SK-N-SH (cell line): ENCODE results near the gene MPZL1. TPM values are rescaled to one million over a fixed set of nuclear protein-coding genes. Genes with fewer than 3 reads are reported as not detected.

ENCODE experiments used
- CTCF ChIA-PET: fragments of 300-600, 350-600 bp; formaldehyde crosslinking; extraction: SDS; loops from one replicate; lab custom pipeline; 2021; lab: Yijun Ruan, JAX
- POLR2A ChIA-PET: fragments of 350-600 bp; sonication (Branson Sonifier 250); formaldehyde crosslinking; extraction: SDS; loops from one replicate; lab custom pipeline; 2020; ENCODE audit warnings: antibody characterized with exemption, inconsistent platforms; lab: Yijun Ruan, JAX
- DNase-seq: peaks from one replicate; pipeline ENCODE4 v3.0.0; 2012
- H2AFZ ChIP-seq: fragments of 200-600 bp; sonication (generic); 2 replicates; pipeline ENCODE4 v1.8.1; 2016; ENCODE audit warnings: antibody characterized with exemption, mild to moderate bottlenecking, low read depth
- H3F3A ChIP-seq: fragments of 200-600 bp; sonication (generic); replicated peaks from 2 replicates; pipeline ENCODE3; 2016; ENCODE audit warnings: antibody characterized with exemption, mild to moderate bottlenecking; ENCODE audit not compliant: insufficient read depth
- H3K27ac ChIP-seq, 2 experiments: fragments of 200-500 bp in 1 of 2; fragments of 200-600 bp in 1 of 2; sonication (Bioruptor generic) in 1 of 2; sonication (generic), shearing (Covaris generic) in 1 of 2; 2 replicates each; pipeline versions ENCODE4 v1.5.1 to v1.6.1; 2014 to 2016; ENCODE audit warnings: low read depth in 2 of 2, inconsistent platforms in 1 of 2, low read length in 1 of 2, mild to moderate bottlenecking in 1 of 2, mixed read lengths in 1 of 2
- H3K27me3 ChIP-seq: fragments of 200-600 bp; sonication (generic), shearing (Covaris generic); 2 replicates; pipeline ENCODE4 v1.6.1; 2016; ENCODE audit warnings: mixed run types; ENCODE audit not compliant: insufficient read depth
- H3K36me3 ChIP-seq, 2 experiments: fragments of 200-500 bp in 1 of 2; fragments of 200-600 bp in 1 of 2; sonication (Bioruptor generic) in 1 of 2; sonication (generic) in 1 of 2; replicated peaks in 1 of 2; 2 replicates each; pipeline versions ENCODE3 to v1.5.1; 2014 to 2016; ENCODE audit warnings: low read length in 1 of 2, mild to moderate bottlenecking in 1 of 2; ENCODE audit not compliant: insufficient read depth in 2 of 2, control insufficient read depth in 1 of 2
- H3K4me1 ChIP-seq, 2 experiments: fragments of 200-500 bp in 1 of 2; fragments of 200-600 bp in 1 of 2; sonication (Bioruptor generic) in 1 of 2; sonication (generic), shearing (Covaris generic) in 1 of 2; 2 replicates each; pipeline versions ENCODE4 v1.5.1 to v1.6.1; 2014 to 2016; ENCODE audit warnings: low read depth in 1 of 2, low read length in 1 of 2, mixed run types in 1 of 2; ENCODE audit not compliant: insufficient read depth in 2 of 2, control insufficient read depth in 1 of 2
- H3K4me2 ChIP-seq: fragments of 200-600 bp; sonication (generic), shearing (Covaris generic); 2 replicates; pipeline ENCODE4 v1.6.1; 2017; ENCODE audit warnings: mixed run types
- H3K4me3 ChIP-seq, 2 experiments: fragments of 200-500 bp in 1 of 2; fragments of 200-600 bp in 1 of 2; sonication (Bioruptor generic) in 1 of 2; sonication (generic), shearing (Covaris generic) in 1 of 2; 2 replicates each; pipeline versions ENCODE4 v1.5.1 to v1.8.1; 2014 to 2016; ENCODE audit warnings: low read depth in 2 of 2, inconsistent platforms in 1 of 2, low read length in 1 of 2, mild to moderate bottlenecking in 1 of 2, mixed read lengths in 1 of 2, moderate library complexity in 1 of 2
- H3K79me2 ChIP-seq: fragments of 200-600 bp; sonication (generic); 2 replicates; pipeline ENCODE4 v1.8.1; 2017; ENCODE audit warnings: mild to moderate bottlenecking; ENCODE audit not compliant: insufficient read depth
- H3K9ac ChIP-seq: fragments of 200-600 bp; sonication (generic); 2 replicates; pipeline ENCODE4 v1.6.1; 2017; ENCODE audit warnings: mixed run types
- H3K9me2 ChIP-seq: fragments of 200-600 bp; sonication (generic); 2 replicates; pipeline ENCODE4 v1.6.1; 2017; ENCODE audit warnings: mixed run types
- H3K9me3 ChIP-seq: fragments of 200-600 bp; sonication (generic); 2 replicates; pipeline ENCODE4 v1.6.1; 2017; ENCODE audit warnings: mixed run types, mild to moderate bottlenecking, moderate library complexity
- H4K20me1 ChIP-seq: fragments of 200-600 bp; sonication (generic); 2 replicates; pipeline ENCODE4 v1.6.1; 2017; ENCODE audit warnings: mild to moderate bottlenecking, mixed run types; ENCODE audit not compliant: insufficient read depth
- CHD2 ChIP-seq: fragments of 150-350 bp; IDR thresholded peaks from 2 replicates; pipeline ENCODE4 v1.6.1; 2018; ENCODE audit warnings: low read length; ENCODE audit not compliant: partially characterized antibody
- CTCF ChIP-seq: fragments of 200-600 bp; sonication (generic); IDR thresholded peaks from 2 replicates; pipeline ENCODE4 v1.6.1; 2017; ENCODE audit warnings: antibody characterized with exemption, mild to moderate bottlenecking, moderate library complexity
- ELF1 ChIP-seq: IDR thresholded peaks from 2 replicates; pipeline ENCODE4 v1.4.0; 2012
- FOXJ3 ChIP-seq: sonication (generic); formaldehyde crosslinking; IDR thresholded peaks from 2 replicates; pipeline ENCODE4 v1.5.1; 2020; ENCODE audit warnings: mild to moderate bottlenecking, missing genetic modification reagents
- JUND ChIP-seq: IDR thresholded peaks from 2 replicates; pipeline ENCODE4 v1.4.0; 2012
- MEF2A ChIP-seq: IDR thresholded peaks from 2 replicates; pipeline ENCODE4 v1.4.0; 2012; ENCODE audit warnings: low read depth, borderline replicate concordance
- MXI1 ChIP-seq: IDR thresholded peaks from 2 replicates; pipeline ENCODE4 v1.6.1; 2012; ENCODE audit warnings: mild to moderate bottlenecking, low read depth, low read length, improper control_type of control experiment
- NRF1 ChIP-seq: IDR thresholded peaks from 2 replicates; pipeline ENCODE4 v1.6.1; 2012; ENCODE audit warnings: low read depth, mild to moderate bottlenecking, low read length
- RAD21 ChIP-seq: IDR thresholded peaks from 2 replicates; pipeline ENCODE4 v1.6.1; 2012; ENCODE audit warnings: mild to moderate bottlenecking, low read length
- RCOR1 ChIP-seq: fragments of 150-350 bp; IDR thresholded peaks from 2 replicates; pipeline ENCODE4 v1.6.1; 2017; ENCODE audit warnings: antibody characterized with exemption, low read length
- REST ChIP-seq: IDR thresholded peaks from 2 replicates; pipeline ENCODE4 v1.6.1; 2012; ENCODE audit warnings: mild to moderate bottlenecking, low read depth, low read length, moderate library complexity
- SMC3 ChIP-seq: IDR thresholded peaks from 2 replicates; pipeline ENCODE4 v1.6.1; 2012; ENCODE audit warnings: low read depth, low read length, improper control_type of control experiment
- TAF1 ChIP-seq: IDR thresholded peaks from 2 replicates; pipeline ENCODE4 v1.6.1; 2012; ENCODE audit warnings: low read depth, mild to moderate bottlenecking, low read length, moderate library complexity, borderline replicate concordance
- TEAD4 ChIP-seq: IDR thresholded peaks from 2 replicates; pipeline ENCODE4 v1.4.0; 2012; ENCODE audit warnings: mild to moderate bottlenecking, borderline replicate concordance; ENCODE audit not compliant: insufficient read depth
- USF2 ChIP-seq: fragments of 150-350 bp; IDR thresholded peaks from 2 replicates; pipeline ENCODE4 v1.6.1; 2017; ENCODE audit warnings: antibody characterized with exemption, low read length, low read depth, borderline replicate concordance
- WGBS: methylation state at CpG from one replicate; pipeline ENCODE4 v1.1.6; 2017; ENCODE audit warnings: low lambda C conversion rate; 5-methylcytosine and 5-hydroxymethylcytosine counted together
- polyA plus RNA-seq, 3 experiments: library from polyadenylated mRNA; depleted of rRNA; stranded (reverse); fragments of >200 nt; gene quantifications; 2 replicates each; pipeline ENCODE4 v1.2.3, GENCODE V29; 2012
- TF ChIP-seq, protein P1 (sequence below): IDR thresholded peaks from 2 replicates; pipeline ENCODE4 v1.4.0; 2012; ENCODE audit warnings: low read depth
- TF ChIP-seq, protein P2 (sequence below): IDR thresholded peaks from 2 replicates; pipeline ENCODE4 v1.4.0; 2012; ENCODE audit warnings: low read depth, borderline replicate concordance

MPZL1 gene
- polyA plus RNA-seq, 1 of the 3 experiments (the other 2 are of a cell fraction): 27.3 TPM

DNA sequence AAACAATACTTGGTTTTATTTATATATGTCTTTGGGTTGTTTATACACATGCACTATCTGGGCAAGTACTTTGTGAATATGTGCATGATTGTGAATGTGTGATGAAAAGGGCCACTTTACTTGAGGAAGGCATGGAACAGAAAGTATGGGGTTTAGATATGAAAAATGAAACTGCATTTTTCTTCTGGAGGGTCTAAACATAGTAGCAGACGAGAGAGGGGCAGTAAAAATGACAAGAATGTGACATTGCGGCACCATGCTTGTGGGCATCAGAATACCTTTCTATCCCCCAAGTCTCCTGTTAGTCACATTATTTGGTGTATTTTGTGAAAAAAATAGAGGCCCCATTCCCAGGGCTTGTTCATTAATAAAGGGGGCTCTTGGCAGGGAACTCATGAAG, 15.4 kb upstream of the MPZL1 start:
- H3K9me2 ChIP-seq: no peaks in the 10 kb centered on the region
- no peaks in the 10 kb centered on the region for H3F3A ChIP-seq
- no peak overlapping the region for H3K27ac ChIP-seq
- CTCF ChIA-PET: interaction anchor here (2.3 to 4.4 kb wide), 2 partner anchors 9 to 18 kb away, joined by 4 to 22 read pairs; no protein-coding TSS in a partner anchor
- H3K9me3 ChIP-seq: no peaks in the 10 kb centered on the region
- TF ChIP-seq FOXJ3 (CRISPR knock-in tag) (no peak), RCOR1 (no peak), NRF1 (no peak), CTCF (no peak), REST (no peak), CHD2 (no peak), RAD21 (no peak), TEAD4 (no peak), USF2 (no peak), ELF1 (no peak), SMC3 (no peak), TAF1 (no peak), MEF2A (no peak), MXI1 (no peak), JUND (no peak)
- TF ChIP-seq, protein P1, sequence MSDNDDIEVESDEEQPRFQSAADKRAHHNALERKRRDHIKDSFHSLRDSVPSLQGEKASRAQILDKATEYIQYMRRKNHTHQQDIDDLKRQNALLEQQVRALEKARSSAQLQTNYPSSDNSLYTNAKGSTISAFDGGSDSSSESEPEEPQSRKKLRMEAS: no peak
- TF ChIP-seq, protein P2, sequence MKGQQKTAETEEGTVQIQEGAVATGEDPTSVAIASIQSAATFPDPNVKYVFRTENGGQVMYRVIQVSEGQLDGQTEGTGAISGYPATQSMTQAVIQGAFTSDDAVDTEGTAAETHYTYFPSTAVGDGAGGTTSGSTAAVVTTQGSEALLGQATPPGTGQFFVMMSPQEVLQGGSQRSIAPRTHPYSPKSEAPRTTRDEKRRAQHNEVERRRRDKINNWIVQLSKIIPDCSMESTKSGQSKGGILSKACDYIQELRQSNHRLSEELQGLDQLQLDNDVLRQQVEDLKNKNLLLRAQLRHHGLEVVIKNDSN: no peak
- no peak overlapping the region for H3K4me3 ChIP-seq
- H3K36me3 ChIP-seq: no peaks in the 10 kb centered on the region
- H4K20me1 ChIP-seq: no peaks in the 10 kb centered on the region
- H3K79me2 ChIP-seq: no peaks in the 10 kb centered on the region
- POLR2A ChIA-PET: no interaction called here
- no peak overlapping the region for H3K9ac ChIP-seq
- H3K4me2 ChIP-seq: no peak overlapping the region
- H3K27me3 ChIP-seq: peaks cover 15% of the 10 kb centered on the region; the same call in 1 of the 2 replicates
- DNase-seq: no peak
- WGBS: 57% methylated on average over 2 of the region's 2 CpGs
- H3K4me1 ChIP-seq: no peaks in the 10 kb centered on the region
- H2AFZ ChIP-seq: no peak overlapping the region
